IMR-90 (cell line): ENCODE measurements around the gene TMC7. TPM values are rescaled to one million over a fixed set of nuclear protein-coding genes. Genes with fewer than 3 reads are reported as not detected.

ENCODE experiments used
- ATAC-seq: fragments of 200-7000 bp; cut with Tn5 transposase; 2 replicates; pipeline ENCODE4 v1.9.1; 2020; ENCODE audit warnings: low read depth, mild to moderate bottlenecking, moderate library complexity
- BruUV-seq: library from RNA; stranded (reverse); fragments of 400-500 nt; replicated peaks from 2 replicates; lab custom pipeline; 2021; lab: Mats Ljungman, UMichigan
- CTCF ChIA-PET: fragments of 300-600 bp; formaldehyde crosslinking; extraction: SDS; loops from one replicate; lab custom pipeline; 2021; ENCODE audit warnings: antibody characterized with exemption; lab: Yijun Ruan, JAX
- POLR2A ChIA-PET: fragments of 300-600 bp; sonication (Branson Sonifier 250); formaldehyde crosslinking; loops from one replicate; lab custom pipeline; 2022; ENCODE audit warnings: antibody characterized with exemption; ENCODE audit not compliant: unreplicated experiment; lab: Charles Lee
- DNase-seq: peaks from one replicate; pipeline ENCODE4 v3.0.0; 2013
- H2AFZ ChIP-seq: replicated peaks from 2 replicates; pipeline ENCODE3; 2013; ENCODE audit warnings: low read length, mild to moderate bottlenecking; ENCODE audit not compliant: poor library complexity
- H2AK5ac ChIP-seq: 2 replicates; pipeline ENCODE4 v1.6.1; 2013; ENCODE audit warnings: low read depth, low read length, inconsistent platforms
- H2AK9ac ChIP-seq: replicated peaks from 2 replicates; pipeline ENCODE3; 2013; ENCODE audit warnings: mild to moderate bottlenecking, low read depth, low read length, moderate library complexity; ENCODE audit not compliant: poor library complexity
- H2BK120ac ChIP-seq: 2 replicates; pipeline ENCODE4 v1.6.1; 2013; ENCODE audit warnings: low read depth, low read length, inconsistent platforms
- H2BK15ac ChIP-seq: 3 replicates; pipeline ENCODE4 v1.6.1; 2013; ENCODE audit warnings: low read depth, low read length, inconsistent platforms
- H2BK20ac ChIP-seq: 2 replicates; pipeline ENCODE4 v1.6.1; 2013; ENCODE audit warnings: low read depth, mild to moderate bottlenecking, inconsistent platforms, low read length, moderate library complexity
- H2BK5ac ChIP-seq: 2 replicates; pipeline ENCODE4 v1.6.1; 2013; ENCODE audit warnings: mild to moderate bottlenecking, low read depth, low read length, inconsistent platforms; ENCODE audit not compliant: poor library complexity, severe bottlenecking
- H3K14ac ChIP-seq: replicated peaks from 2 replicates; pipeline ENCODE4 v1.6.1; 2013; ENCODE audit warnings: low read depth, low read length, inconsistent platforms
- H3K18ac ChIP-seq: 2 replicates; pipeline ENCODE4 v1.6.1; 2013; ENCODE audit warnings: low read depth, low read length, control low read depth
- H3K23ac ChIP-seq: 2 replicates; pipeline ENCODE4 v1.6.1; 2013; ENCODE audit warnings: low read depth, low read length, inconsistent platforms
- H3K27ac ChIP-seq: 2 replicates; pipeline ENCODE4 v1.5.1; 2013; ENCODE audit warnings: mild to moderate bottlenecking, control low read depth, low read length; ENCODE audit not compliant: insufficient read depth
- H3K27me3 ChIP-seq: 2 replicates; pipeline ENCODE4 v1.6.1; 2013; ENCODE audit warnings: low read length; ENCODE audit not compliant: control insufficient read depth, insufficient read depth
- H3K36me3 ChIP-seq: 2 replicates; pipeline ENCODE4 v1.6.1; 2013; ENCODE audit warnings: low read length, mixed read lengths; ENCODE audit not compliant: control insufficient read depth, insufficient read depth
- H3K4ac ChIP-seq: 2 replicates; pipeline ENCODE4 v1.6.1; 2013; ENCODE audit warnings: low read depth, low read length, inconsistent platforms
- H3K4me1 ChIP-seq: 2 replicates; pipeline ENCODE4 v1.6.1; 2013; ENCODE audit warnings: low read length, mixed read lengths; ENCODE audit not compliant: control insufficient read depth, insufficient read depth
- H3K4me2 ChIP-seq: 2 replicates; pipeline ENCODE4 v1.6.1; 2013; ENCODE audit warnings: low read depth, mild to moderate bottlenecking, control low read depth, low read length, moderate library complexity
- H3K4me3 ChIP-seq: 2 replicates; pipeline ENCODE4 v1.5.1; 2013; ENCODE audit warnings: low read depth, mild to moderate bottlenecking, control low read depth, low read length, moderate library complexity; ENCODE audit not compliant: insufficient read depth
- H3K56ac ChIP-seq: 2 replicates; pipeline ENCODE4 v1.6.1; 2013; ENCODE audit warnings: low read length, inconsistent platforms; ENCODE audit not compliant: insufficient read depth; ENCODE audit errors: extremely low read depth
- H3K79me1 ChIP-seq, 2 experiments: 2 replicates each; pipeline ENCODE4 v1.6.1; 2013; ENCODE audit warnings: low read length in 2 of 2, inconsistent platforms in 1 of 2, low read depth in 1 of 2
- H3K9ac ChIP-seq: 2 replicates; pipeline ENCODE4 v1.6.1; 2013; ENCODE audit warnings: low read depth, low read length, control low read depth
- H3K9me1 ChIP-seq: 2 replicates; pipeline ENCODE4 v1.6.1; 2013; ENCODE audit warnings: low read length, inconsistent platforms; ENCODE audit not compliant: insufficient read depth
- H3K9me3 ChIP-seq: 2 replicates; pipeline ENCODE4 v1.6.1; 2013; ENCODE audit warnings: low read length; ENCODE audit not compliant: control insufficient read depth, insufficient read depth
- H4K20me1 ChIP-seq: 2 replicates; pipeline ENCODE4 v1.6.1; 2013; ENCODE audit warnings: low read length, inconsistent platforms; ENCODE audit not compliant: insufficient read depth
- H4K5ac ChIP-seq: 2 replicates; pipeline ENCODE4 v1.6.1; 2013; ENCODE audit warnings: mild to moderate bottlenecking, low read depth, low read length, control low read depth
- H4K8ac ChIP-seq, 2 experiments: 2 replicates each; pipeline ENCODE4 v1.6.1; 2013; ENCODE audit warnings: low read depth in 2 of 2, low read length in 2 of 2, control low read depth in 1 of 2, inconsistent platforms in 1 of 2
- H4K91ac ChIP-seq: 2 replicates; pipeline ENCODE4 v1.6.1; 2013; ENCODE audit warnings: low read depth, low read length, inconsistent platforms; ENCODE audit not compliant: insufficient read depth
- BHLHE40 ChIP-seq: fragments of 150-350 bp; IDR thresholded peaks from 2 replicates; pipeline ENCODE4 v1.6.1; 2016; ENCODE audit warnings: mild to moderate bottlenecking, low read depth, low read length
- CEBPB ChIP-seq: IDR thresholded peaks from 2 replicates; pipeline ENCODE4 v1.6.1; 2012; ENCODE audit warnings: low read depth, low read length, improper control_type of control experiment
- CHD1 ChIP-seq: IDR thresholded peaks from 2 replicates; pipeline ENCODE4 v1.6.1; 2012; ENCODE audit warnings: low read depth, low read length, improper control_type of control experiment
- CTCF ChIP-seq: conservative IDR thresholded peaks from 2 replicates; pipeline ENCODE4 v1.5.1; 2012; ENCODE audit warnings: mild to moderate bottlenecking, low read depth, low read length, improper control_type of control experiment
- FOS ChIP-seq: fragments of 150-350 bp; IDR thresholded peaks from 2 replicates; pipeline ENCODE4 v1.6.1; 2016; ENCODE audit warnings: low read depth, low read length
- MAFK ChIP-seq: IDR thresholded peaks from 2 replicates; pipeline ENCODE4 v1.6.1; 2012; ENCODE audit warnings: low read depth, low read length, improper control_type of control experiment
- MAZ ChIP-seq: IDR thresholded peaks from 2 replicates; pipeline ENCODE4 v1.6.1; 2012; ENCODE audit warnings: low read depth, mild to moderate bottlenecking, low read length, improper control_type of control experiment, moderate library complexity, borderline replicate concordance
- MXI1 ChIP-seq: IDR thresholded peaks from 2 replicates; pipeline ENCODE4 v1.6.1; 2012; ENCODE audit warnings: low read depth, mild to moderate bottlenecking, low read length, moderate library complexity, borderline replicate concordance
- NFE2L2 ChIP-seq: fragments of 150-350 bp; IDR thresholded peaks from 2 replicates; pipeline ENCODE4 v1.6.1; 2016; ENCODE audit warnings: low read depth, mild to moderate bottlenecking, low read length
- POLR2A ChIP-seq: IDR thresholded peaks from 2 replicates; pipeline ENCODE4 v1.6.1; 2012; ENCODE audit warnings: mild to moderate bottlenecking, low read depth, low read length
- RAD21 ChIP-seq: IDR thresholded peaks from 2 replicates; pipeline ENCODE4 v1.6.1; 2012; ENCODE audit warnings: low read length, improper control_type of control experiment
- RCOR1 ChIP-seq: IDR thresholded peaks from 2 replicates; pipeline ENCODE4 v1.6.1; 2012; ENCODE audit warnings: mild to moderate bottlenecking, low read length, improper control_type of control experiment; ENCODE audit not compliant: insufficient replicate concordance
- RFX5 ChIP-seq: IDR thresholded peaks from 2 replicates; pipeline ENCODE4 v1.8.0; 2012; ENCODE audit warnings: low read depth, mild to moderate bottlenecking, low read length, moderate library complexity
- SMC3 ChIP-seq: fragments of 150-350 bp; IDR thresholded peaks from 2 replicates; pipeline ENCODE4 v1.6.1; 2016; ENCODE audit warnings: low read depth, mild to moderate bottlenecking, antibody characterized with exemption, low read length, moderate library complexity
- WGBS, 2 experiments: methylation state at CpG; one replicate each; pipeline versions ENCODE4 v1.1.5 to v1.1.7; 2013; ENCODE audit warnings: missing lambda C conversion rate in 2 of 2; ENCODE audit not compliant: insufficient read length in 1 of 2; ENCODE audit errors: extremely low coverage in 2 of 2; 5-methylcytosine and 5-hydroxymethylcytosine counted together
- dilution Hi-C: fragments of 300-500 bp; cut with HindIII; formaldehyde crosslinking; loops from one replicate; pipeline ENCODE4 v1.14.3; 2018; ENCODE audit warnings: low sequenced_read_pairs; ENCODE audit not compliant: unreplicated experiment
- in situ Hi-C: fragments of 300-500 bp; cut with MboI; formaldehyde crosslinking; loops from 3 replicates; pipeline ENCODE4 v1.14.3; 2019; ENCODE audit warnings: low sequenced_read_pairs, inconsistent platforms, mixed read lengths
- intact Hi-C: fragments of 100-400 bp; cut with micrococcal nuclease; formaldehyde crosslinking; loops from 2 replicates; pipeline ENCODE4 v1.10.0; 2022
- polyA plus RNA-seq, 3 experiments: library from polyadenylated mRNA; depleted of rRNA; stranded (reverse); fragments of >200 nt; gene quantifications; 2 replicates each; pipeline ENCODE4 v1.2.3, GENCODE V29; 2012; ENCODE audit warnings: low replicate concordance in 1 of 3
- total RNA-seq: library from RNA; depleted of rRNA; stranded (reverse); fragments of >200 nt; gene quantifications from 2 replicates; pipeline ENCODE4 v1.2.3, GENCODE V29; 2012
- TF ChIP-seq, protein P1 (sequence below): fragments of 150-350 bp; IDR thresholded peaks from 2 replicates; pipeline ENCODE4 v1.6.1; 2016; ENCODE audit warnings: low read depth, mild to moderate bottlenecking, low read length, moderate library complexity, borderline replicate concordance
- TF ChIP-seq, protein P2 (sequence below): fragments of 150-350 bp; IDR thresholded peaks from 2 replicates; pipeline ENCODE4 v1.6.1; 2017; ENCODE audit warnings: mild to moderate bottlenecking, antibody characterized with exemption, low read length, low read depth

The TMC7 gene
- total and polyA plus RNA-seq, 2 of the 4 experiments (the other 2 are of a cell fraction), result 0.27 to 0.36 TPM

DNA sequence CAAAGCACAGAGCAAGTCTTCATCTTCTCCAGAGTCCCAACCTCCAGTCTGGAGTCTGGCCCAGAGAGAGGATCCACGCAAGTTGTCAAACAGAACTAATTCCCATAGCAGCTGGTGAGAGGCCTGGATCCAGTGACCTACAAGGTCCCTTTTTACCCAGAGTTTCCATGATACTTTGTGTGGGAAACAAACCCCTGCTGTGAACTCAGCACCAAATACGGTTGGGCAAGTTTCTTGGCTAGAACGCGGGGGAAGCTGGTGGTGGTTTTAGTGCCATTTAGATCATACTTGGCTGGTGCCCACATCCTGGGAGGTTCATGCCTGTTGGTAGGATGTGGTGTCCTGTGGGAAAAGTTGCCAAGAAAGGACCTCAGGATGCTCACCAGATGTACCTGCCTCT is 18.1 kb downstream of the TMC7 start:
- H3K23ac ChIP-seq, result peak overlapping the region; percentile 15; the same call in 1 of the 2 replicates
- CTCF ChIA-PET, result no interaction called here
- no peak overlapping the region for H3K14ac ChIP-seq
- peak; percentile 46 for DNase-seq
- H2AFZ ChIP-seq, result peak overlapping the region; percentile 23
- H2BK5ac ChIP-seq, result no peak overlapping the region
- H3K9me1 ChIP-seq, result peaks cover 7% of the 10 kb centered on the region
- H4K91ac ChIP-seq, result no peak overlapping the region
- no peaks in the 10 kb centered on the region for H3K79me1 ChIP-seq
- H3K27me3 ChIP-seq, result no peaks in the 10 kb centered on the region
- no peak overlapping the region for H2AK5ac ChIP-seq
- no peaks in the 10 kb centered on the region for H3K36me3 ChIP-seq
- dilution Hi-C loops (no loop called here), intact Hi-C loops (no loop called here), in situ Hi-C loops (no loop called here)
- no peak overlapping the region for H2BK15ac ChIP-seq
- ATAC-seq, result no peak
- no peak overlapping the region for H2BK120ac ChIP-seq
- no peak for TF ChIP-seq CEBPB
- TF ChIP-seq, protein P1, sequence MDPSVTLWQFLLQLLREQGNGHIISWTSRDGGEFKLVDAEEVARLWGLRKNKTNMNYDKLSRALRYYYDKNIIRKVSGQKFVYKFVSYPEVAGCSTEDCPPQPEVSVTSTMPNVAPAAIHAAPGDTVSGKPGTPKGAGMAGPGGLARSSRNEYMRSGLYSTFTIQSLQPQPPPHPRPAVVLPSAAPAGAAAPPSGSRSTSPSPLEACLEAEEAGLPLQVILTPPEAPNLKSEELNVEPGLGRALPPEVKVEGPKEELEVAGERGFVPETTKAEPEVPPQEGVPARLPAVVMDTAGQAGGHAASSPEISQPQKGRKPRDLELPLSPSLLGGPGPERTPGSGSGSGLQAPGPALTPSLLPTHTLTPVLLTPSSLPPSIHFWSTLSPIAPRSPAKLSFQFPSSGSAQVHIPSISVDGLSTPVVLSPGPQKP, result no peak
- no peak for TF ChIP-seq RCOR1
- no peak for TF ChIP-seq CTCF
- no peak for TF ChIP-seq RAD21
- TF ChIP-seq POLR2A, result no peak
- no peak for TF ChIP-seq BHLHE40
- no peak for TF ChIP-seq RFX5
- TF ChIP-seq NFE2L2, result no peak
- TF ChIP-seq MAZ, result no peak
- TF ChIP-seq MAFK, result no peak
- no peak for TF ChIP-seq FOS
- no peak for TF ChIP-seq MXI1
- TF ChIP-seq CHD1, result no peak
- no peak for TF ChIP-seq SMC3
- TF ChIP-seq, protein P2, sequence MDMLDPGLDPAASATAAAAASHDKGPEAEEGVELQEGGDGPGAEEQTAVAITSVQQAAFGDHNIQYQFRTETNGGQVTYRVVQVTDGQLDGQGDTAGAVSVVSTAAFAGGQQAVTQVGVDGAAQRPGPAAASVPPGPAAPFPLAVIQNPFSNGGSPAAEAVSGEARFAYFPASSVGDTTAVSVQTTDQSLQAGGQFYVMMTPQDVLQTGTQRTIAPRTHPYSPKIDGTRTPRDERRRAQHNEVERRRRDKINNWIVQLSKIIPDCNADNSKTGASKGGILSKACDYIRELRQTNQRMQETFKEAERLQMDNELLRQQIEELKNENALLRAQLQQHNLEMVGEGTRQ, result no peak
- H4K8ac ChIP-seq, result no peak overlapping the region
- no peak overlapping the region for H3K9ac ChIP-seq
- H3K27ac ChIP-seq, result no peak overlapping the region
- no peak overlapping the region; the same call in 1 of the 2 replicates for H2BK20ac ChIP-seq
- no peaks in the 10 kb centered on the region for H3K9me3 ChIP-seq
- H4K20me1 ChIP-seq, result no peaks in the 10 kb centered on the region
- no peak overlapping the region for H3K4me2 ChIP-seq
- no TSS peak for BruUV-seq
- no peak overlapping the region for H4K5ac ChIP-seq
- POLR2A ChIA-PET, result no interaction called here
- no peak overlapping the region for H3K56ac ChIP-seq
- no peak overlapping the region for H3K18ac ChIP-seq
- no peak overlapping the region for H2AK9ac ChIP-seq
- WGBS, 2 experiments, result no CpG with 5 or more reads among the region's 4 CpGs
- no peak overlapping the region for H3K4me3 ChIP-seq
- H3K4ac ChIP-seq, result no peak overlapping the region
- H3K4me1 ChIP-seq, result peaks cover 7% of the 10 kb centered on the region
